Smooth muscle cell (in vitro differentiated cells): ENCODE results near the gene PTPRD. TPM values are rescaled to one million over a fixed set of nuclear protein-coding genes. Genes with fewer than 3 reads are reported as not detected.
A peak's percentile ranks its signal among the peaks of the same experiment; 100 is the strongest.
"Not testable (repeated sequence)": the region's sequence is repeated elsewhere in the genome, so short reads cannot be mapped to it uniquely, and the experiment has no call there.

ENCODE experiments used
- DNase-seq: peaks from one replicate; lab custom pipeline; 2025; ENCODE audit not compliant: unreplicated experiment; lab: John Stamatoyannopoulos, UW
- H2AFZ ChIP-seq: fragments of 200-600 bp; sonication (generic); 2 replicates; pipeline ENCODE4 v1.6.0; 2016; ENCODE audit warnings: antibody characterized with exemption, low read depth, mild to moderate bottlenecking
- H3F3A ChIP-seq: fragments of 200-600 bp; sonication (generic); 2 replicates; pipeline ENCODE4 v1.6.0; 2017; ENCODE audit warnings: antibody characterized with exemption, low read depth
- H3K27ac ChIP-seq: fragments of 200-600 bp; sonication (generic); 2 replicates; pipeline ENCODE4 v1.5.1; 2016; ENCODE audit warnings: low read depth, mild to moderate bottlenecking
- H3K27me3 ChIP-seq: fragments of 200-600 bp; sonication (generic); 2 replicates; pipeline ENCODE4 v1.6.1; 2016; ENCODE audit warnings: low read depth, mild to moderate bottlenecking
- H3K36me3 ChIP-seq: fragments of 200-600 bp; sonication (generic); 2 replicates; pipeline ENCODE4 v1.5.1; 2016; ENCODE audit warnings: low read depth
- H3K4me1 ChIP-seq: fragments of 200-600 bp; sonication (generic); 2 replicates; pipeline ENCODE4 v1.5.1; 2016; ENCODE audit warnings: low read depth
- H3K4me2 ChIP-seq: fragments of 200-600 bp; sonication (generic); 2 replicates; pipeline ENCODE4 v1.6.0; 2016; ENCODE audit warnings: mild to moderate bottlenecking
- H3K4me3 ChIP-seq: fragments of 200-600 bp; sonication (generic); 2 replicates; pipeline ENCODE4 v1.5.1; 2016; ENCODE audit warnings: mild to moderate bottlenecking
- H3K79me2 ChIP-seq: fragments of 200-600 bp; sonication (generic); 2 replicates; pipeline ENCODE4 v1.6.0; 2016; ENCODE audit warnings: low read depth, mild to moderate bottlenecking
- H3K9ac ChIP-seq: fragments of 200-600 bp; sonication (generic); 2 replicates; pipeline ENCODE4 v1.6.0; 2016; ENCODE audit warnings: low read depth
- H3K9me3 ChIP-seq: fragments of 200-600 bp; sonication (generic); replicated peaks from 2 replicates; pipeline ENCODE4 v1.5.1; 2016; ENCODE audit warnings: low read depth
- H4K20me1 ChIP-seq: fragments of 200-600 bp; sonication (generic); 2 replicates; pipeline ENCODE4 v1.6.0; 2016; ENCODE audit warnings: low read depth
- WGBS: methylation state at CpG from one replicate; pipeline ENCODE4 v1.1.7; 2016; ENCODE audit warnings: low lambda C conversion rate; 5-methylcytosine and 5-hydroxymethylcytosine counted together
- polyA plus RNA-seq: library from polyadenylated mRNA; unstranded; fragments of >200 nt; fragmentation: Nextera tagmentation; extraction: Ambion mirVana; gene quantifications from 2 replicates; pipeline ENCODE4 v1.2.1, GENCODE V29; 2016
- total RNA-seq: library from RNA; depleted of rRNA; stranded (reverse); fragments of >200 nt; gene quantifications from 2 replicates; pipeline ENCODE4 v1.2.3, GENCODE V29; 2014
- TF ChIP-seq, protein P1 (sequence below): fragments of 200-600 bp; sonication (generic); IDR thresholded peaks from 2 replicates; pipeline ENCODE4 v1.5.1; 2017; ENCODE audit warnings: borderline replicate concordance, mild to moderate bottlenecking, antibody characterized with exemption; ENCODE audit not compliant: insufficient read depth, poor library complexity, severe bottlenecking

Gene PTPRD
- total and polyA plus RNA-seq, 2 experiments from 2014 or later = 6.5 to 61.0 TPM

DNA sequence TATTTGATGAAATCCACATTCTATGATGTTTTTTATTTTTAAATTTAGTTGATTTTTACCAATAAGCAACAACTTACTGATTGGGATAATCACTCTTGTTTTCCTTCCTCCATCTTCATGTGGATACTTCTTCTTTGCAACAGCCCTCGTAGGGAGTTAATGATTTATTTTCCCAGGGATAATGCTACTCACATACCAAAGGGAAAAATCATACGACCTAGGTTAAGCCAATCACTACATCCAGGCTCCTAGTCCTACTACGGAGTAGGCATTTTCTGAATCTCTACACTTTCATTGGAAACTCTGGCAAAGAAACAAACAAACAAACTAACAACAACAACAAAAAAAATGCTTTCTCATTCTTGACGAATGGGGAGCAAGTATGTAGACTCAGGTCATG lies 663.4 kb downstream of the PTPRD start:
- 66% methylated on average over 4 of the region's 4 CpGs for WGBS
- Histone ChIP-seq H3K27ac (no peak overlapping the region), H3K4me1 (peaks cover under 1% of the 10 kb centered on the region), H3K79me2 (no peaks in the 10 kb centered on the region), H3K36me3 (no peaks in the 10 kb centered on the region), H3K9ac (no peak overlapping the region), H3K27me3 (no peaks in the 10 kb centered on the region), H3F3A (no peaks in the 10 kb centered on the region), H3K4me2 (no peak overlapping the region), H3K4me3 (no peak overlapping the region), H3K9me3 (no peaks in the 10 kb centered on the region), H2AFZ (no peak overlapping the region), H4K20me1 (no peaks in the 10 kb centered on the region)
- no peak for DNase-seq
- TF ChIP-seq, protein P1, sequence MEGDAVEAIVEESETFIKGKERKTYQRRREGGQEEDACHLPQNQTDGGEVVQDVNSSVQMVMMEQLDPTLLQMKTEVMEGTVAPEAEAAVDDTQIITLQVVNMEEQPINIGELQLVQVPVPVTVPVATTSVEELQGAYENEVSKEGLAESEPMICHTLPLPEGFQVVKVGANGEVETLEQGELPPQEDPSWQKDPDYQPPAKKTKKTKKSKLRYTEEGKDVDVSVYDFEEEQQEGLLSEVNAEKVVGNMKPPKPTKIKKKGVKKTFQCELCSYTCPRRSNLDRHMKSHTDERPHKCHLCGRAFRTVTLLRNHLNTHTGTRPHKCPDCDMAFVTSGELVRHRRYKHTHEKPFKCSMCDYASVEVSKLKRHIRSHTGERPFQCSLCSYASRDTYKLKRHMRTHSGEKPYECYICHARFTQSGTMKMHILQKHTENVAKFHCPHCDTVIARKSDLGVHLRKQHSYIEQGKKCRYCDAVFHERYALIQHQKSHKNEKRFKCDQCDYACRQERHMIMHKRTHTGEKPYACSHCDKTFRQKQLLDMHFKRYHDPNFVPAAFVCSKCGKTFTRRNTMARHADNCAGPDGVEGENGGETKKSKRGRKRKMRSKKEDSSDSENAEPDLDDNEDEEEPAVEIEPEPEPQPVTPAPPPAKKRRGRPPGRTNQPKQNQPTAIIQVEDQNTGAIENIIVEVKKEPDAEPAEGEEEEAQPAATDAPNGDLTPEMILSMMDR = no peak

DNA sequence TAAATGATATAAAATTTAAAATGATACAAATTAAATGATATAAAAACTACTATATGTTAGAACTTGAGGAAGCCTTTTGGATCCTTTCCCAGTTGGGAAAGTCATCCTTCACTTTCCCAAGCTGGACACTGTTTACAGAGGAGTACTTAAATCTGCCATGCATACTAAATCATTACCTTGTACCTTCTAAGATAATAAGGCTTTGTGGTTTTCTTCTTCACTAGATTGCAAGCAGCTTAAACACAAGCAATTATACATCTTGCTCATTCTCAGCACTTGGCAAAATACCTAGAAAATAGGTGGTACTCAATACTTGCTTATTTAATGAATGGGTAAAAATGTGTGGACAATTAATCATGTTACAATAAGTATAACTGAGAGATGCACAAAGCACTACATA lies 666.8 kb downstream of the PTPRD start:
- Histone ChIP-seq H3K79me2 (no peaks in the 10 kb centered on the region), H3K27ac (no peak overlapping the region)
- TF ChIP-seq, protein P1 = no peak

DNA sequence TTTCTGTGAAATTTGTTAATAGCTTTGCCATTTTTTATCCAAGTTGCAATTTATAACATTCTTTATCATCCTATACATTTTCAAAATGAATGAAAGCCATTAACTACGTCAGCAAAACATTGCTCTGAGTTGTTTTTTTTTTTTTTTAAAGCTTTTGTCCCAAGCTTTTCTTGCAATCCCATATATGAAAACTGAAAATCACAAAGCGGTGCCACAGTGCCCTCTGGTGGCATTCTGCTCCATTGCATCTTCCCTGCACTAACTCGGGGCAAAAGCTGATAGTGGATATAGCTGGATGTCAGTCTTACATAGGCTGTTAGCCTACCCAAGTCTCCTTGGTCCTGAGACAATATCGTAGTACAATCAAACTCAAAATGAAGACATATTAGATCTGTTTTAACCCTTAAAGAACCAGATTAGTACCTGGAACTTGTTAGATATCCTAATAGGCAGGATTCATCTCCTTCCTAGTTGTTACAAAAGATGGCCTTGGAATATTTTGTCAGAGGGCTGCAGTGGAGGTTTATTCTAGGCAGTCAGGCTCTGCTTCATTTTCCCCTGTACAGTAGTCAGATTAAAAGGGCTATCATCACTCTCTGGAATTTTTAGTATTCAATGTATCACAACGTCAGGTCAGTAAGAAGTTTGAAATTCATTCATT lies 669.9 kb downstream of the PTPRD start:
- H4K20me1 ChIP-seq = no peaks in the 10 kb centered on the region
- H3K79me2 ChIP-seq = no peaks in the 10 kb centered on the region
- H3F3A ChIP-seq = no peaks in the 10 kb centered on the region
- H3K27me3 ChIP-seq = no peaks in the 10 kb centered on the region
- TF ChIP-seq, protein P1 = peak; percentile 90
- DNase-seq = peak; percentile 43
- WGBS = 29% methylated on average over 5 of the region's 5 CpGs
- no peak overlapping the region for H3K27ac ChIP-seq
- no peak overlapping the region for H3K4me2 ChIP-seq
- no peak overlapping the region for H3K9ac ChIP-seq
- peaks cover 9% of the 10 kb centered on the region for H3K4me1 ChIP-seq
- H2AFZ ChIP-seq = no peak overlapping the region
- no peaks in the 10 kb centered on the region for H3K9me3 ChIP-seq
- H3K4me3 ChIP-seq = no peak overlapping the region
- H3K36me3 ChIP-seq = no peaks in the 10 kb centered on the region

More for the DNA sequence above, 666.8 kb downstream of the PTPRD start:
- H3K9me3 ChIP-seq = no peaks in the 10 kb centered on the region
- no peak for DNase-seq
- no peak overlapping the region for H2AFZ ChIP-seq
- H3K4me2 ChIP-seq = no peak overlapping the region
- peaks cover 9% of the 10 kb centered on the region for H3K4me1 ChIP-seq
- H4K20me1 ChIP-seq = no peaks in the 10 kb centered on the region
- H3F3A ChIP-seq = no peaks in the 10 kb centered on the region
- H3K4me3 ChIP-seq = no peak overlapping the region
- no peaks in the 10 kb centered on the region for H3K36me3 ChIP-seq
- no peak overlapping the region for H3K9ac ChIP-seq
- H3K27me3 ChIP-seq = no peaks in the 10 kb centered on the region

DNA sequence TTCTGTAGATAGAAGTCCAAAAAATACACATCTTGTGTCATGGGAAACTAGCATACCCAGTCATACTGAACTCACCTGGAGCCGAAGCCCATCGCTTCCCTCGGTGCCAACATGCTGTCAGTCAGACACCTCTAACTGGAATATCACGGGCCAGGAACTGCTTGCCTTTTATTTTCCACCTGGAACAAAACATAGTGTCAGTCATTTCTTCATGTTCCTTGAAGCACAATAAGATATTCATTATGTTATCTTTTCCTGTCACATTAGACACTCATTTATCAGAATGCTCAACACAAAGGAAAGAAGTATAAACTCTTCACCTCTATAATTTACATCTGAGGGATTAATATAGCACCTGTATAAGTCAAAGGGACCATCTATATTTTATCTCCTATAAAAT lies 674.4 kb downstream of the PTPRD start:
- Histone ChIP-seq H3K27ac (no peak overlapping the region), H3K9ac (no peak overlapping the region), H3F3A (no peaks in the 10 kb centered on the region), H2AFZ (no peak overlapping the region), H4K20me1 (no peaks in the 10 kb centered on the region), H3K4me1 (no peaks in the 10 kb centered on the region), H3K27me3 (no peaks in the 10 kb centered on the region), H3K36me3 (no peaks in the 10 kb centered on the region), H3K9me3 (no peaks in the 10 kb centered on the region), H3K79me2 (no peaks in the 10 kb centered on the region), H3K4me2 (no peak overlapping the region), H3K4me3 (no peak overlapping the region)
- DNase-seq = no peak
- 95% methylated on average over 4 of the region's 4 CpGs for WGBS
- TF ChIP-seq, protein P1 = no peak

DNA sequence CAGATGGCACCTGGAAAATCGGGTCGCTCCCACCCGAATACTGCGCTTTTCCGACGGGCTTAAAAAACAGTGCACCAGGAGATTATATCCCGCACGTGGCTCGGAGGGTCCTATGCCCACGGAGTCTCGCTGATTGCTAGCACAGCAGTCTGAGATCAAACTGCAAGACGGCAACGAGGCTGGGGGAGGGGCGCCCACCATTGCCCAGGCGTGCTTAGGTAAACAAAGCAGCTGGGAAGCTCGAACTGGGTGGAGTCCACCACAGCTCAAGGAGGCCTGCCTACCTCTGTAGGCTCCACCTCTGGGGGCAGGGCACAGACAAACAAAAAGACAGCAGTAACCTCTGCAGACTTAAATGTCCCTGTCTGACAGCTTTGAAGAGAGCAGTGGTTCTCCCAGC lies 681.3 kb downstream of the PTPRD start:
- not testable (repeated sequence) for H3K4me2 ChIP-seq, H2AFZ ChIP-seq, H4K20me1 ChIP-seq, H3K9ac ChIP-seq, H3K27me3 ChIP-seq, H3K36me3 ChIP-seq, H3K27ac ChIP-seq, H3K9me3 ChIP-seq, H3F3A ChIP-seq, H3K79me2 ChIP-seq, DNase-seq, H3K4me3 ChIP-seq, H3K4me1 ChIP-seq
- 72% methylated on average over 11 of the region's 16 CpGs for WGBS
